ENCODE measurements around the gene RGS6.

Gene RGS6

DNA sequence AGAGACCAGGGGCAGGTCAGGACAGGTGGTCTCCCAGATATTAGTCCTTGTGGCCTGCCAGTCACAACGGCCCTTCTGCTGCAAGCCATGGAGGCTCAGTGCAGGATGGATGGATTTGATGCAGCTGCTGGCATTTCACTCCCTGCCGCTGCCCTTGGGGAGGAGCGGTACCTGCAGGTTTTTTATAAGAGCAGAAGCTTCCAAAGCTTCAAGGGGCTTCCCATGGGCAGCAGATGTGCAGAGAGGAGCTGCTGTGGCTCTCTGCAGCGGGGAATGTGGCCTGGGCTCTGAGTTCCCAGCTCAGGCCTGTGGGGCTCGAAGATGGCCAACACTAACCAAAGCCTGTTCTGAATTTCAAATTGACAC lies 582.4 kb downstream of the RGS6 start:
- no peak for DNase-seq

DNA sequence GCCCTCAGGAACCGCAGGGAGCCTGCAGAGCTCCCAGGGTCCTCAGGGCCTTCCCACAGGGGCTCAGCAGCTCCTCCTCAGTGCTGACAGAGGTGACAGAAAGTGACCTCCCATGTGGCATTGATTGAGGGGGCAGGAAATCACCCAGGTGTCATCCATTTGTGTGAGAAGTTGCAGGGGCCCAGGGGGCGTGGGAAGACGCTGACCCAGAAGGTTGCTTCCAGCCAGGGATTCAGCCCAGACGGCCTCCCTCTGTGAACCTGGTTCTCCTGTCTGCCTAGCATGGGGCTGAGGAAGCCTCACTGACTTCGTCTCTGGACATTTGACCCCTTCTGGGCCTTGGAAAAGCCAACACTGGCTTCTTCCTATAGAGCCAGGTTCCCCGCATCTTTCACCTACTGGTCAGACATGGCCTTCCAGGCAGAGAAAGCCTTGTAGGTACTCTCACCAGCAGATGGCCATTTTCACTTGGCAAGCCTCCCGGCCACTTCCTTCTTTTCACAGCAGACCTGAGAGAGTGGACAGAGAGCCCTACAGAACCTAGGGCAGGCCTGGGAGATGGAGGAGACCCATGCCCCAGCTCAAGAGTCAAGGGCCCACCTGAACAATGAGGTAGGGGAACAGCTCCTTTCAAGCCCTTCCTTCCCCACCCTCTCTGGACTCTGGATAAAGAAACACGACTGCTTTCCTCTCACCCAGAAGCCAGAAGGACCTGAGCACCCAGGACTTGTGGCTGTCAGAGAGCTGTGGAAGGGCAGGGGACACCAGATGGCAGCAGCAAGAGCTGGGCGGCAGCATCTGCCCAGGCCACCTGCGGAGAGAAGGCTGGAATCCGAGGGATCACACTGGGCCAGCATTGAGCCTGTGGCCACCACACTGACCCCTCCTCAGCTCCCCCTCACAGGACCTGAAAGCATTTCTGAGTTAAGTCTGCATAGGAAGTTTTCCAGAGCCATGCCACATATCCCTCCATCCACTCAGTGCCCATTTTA lies 583.8 kb downstream of the RGS6 start:
- no peak for DNase-seq

GRCh38 chr14:72516936-72517700 lies 584.9 kb downstream of the RGS6 start:
- peak; percentile 1 for DNase-seq

DNA sequence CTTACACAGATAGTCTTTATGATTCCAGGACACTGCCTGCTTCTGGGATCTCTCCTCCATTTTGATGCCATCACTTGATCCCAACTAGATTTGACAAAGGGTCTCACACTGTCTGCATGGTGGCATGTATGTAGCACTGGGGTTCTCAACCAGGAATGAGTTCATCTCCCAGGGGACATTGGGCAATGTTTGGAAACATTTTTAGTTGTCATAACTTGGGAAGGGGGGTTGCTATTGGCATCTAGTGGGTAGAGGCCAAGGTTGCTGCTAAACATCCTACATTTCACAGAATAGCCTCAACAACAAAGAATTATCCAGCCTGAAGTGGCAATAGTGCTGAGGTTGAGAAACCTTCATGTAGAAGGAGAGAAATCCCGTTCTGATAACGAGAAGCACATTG lies 585.5 kb downstream of the RGS6 start:
- no peak for DNase-seq

GRCh38 chr14:72518809-72519377 lies 586.7 kb downstream of the RGS6 start:
- no peak for DNase-seq

- DNase-seq: no peak
Observed at GRCh38 chr14:72519543-72519942, 587.3 kb downstream of the RGS6 start.

GRCh38 chr14:72521045-72521444 lies 588.8 kb downstream of the RGS6 start:
- no peak for DNase-seq

DNA sequence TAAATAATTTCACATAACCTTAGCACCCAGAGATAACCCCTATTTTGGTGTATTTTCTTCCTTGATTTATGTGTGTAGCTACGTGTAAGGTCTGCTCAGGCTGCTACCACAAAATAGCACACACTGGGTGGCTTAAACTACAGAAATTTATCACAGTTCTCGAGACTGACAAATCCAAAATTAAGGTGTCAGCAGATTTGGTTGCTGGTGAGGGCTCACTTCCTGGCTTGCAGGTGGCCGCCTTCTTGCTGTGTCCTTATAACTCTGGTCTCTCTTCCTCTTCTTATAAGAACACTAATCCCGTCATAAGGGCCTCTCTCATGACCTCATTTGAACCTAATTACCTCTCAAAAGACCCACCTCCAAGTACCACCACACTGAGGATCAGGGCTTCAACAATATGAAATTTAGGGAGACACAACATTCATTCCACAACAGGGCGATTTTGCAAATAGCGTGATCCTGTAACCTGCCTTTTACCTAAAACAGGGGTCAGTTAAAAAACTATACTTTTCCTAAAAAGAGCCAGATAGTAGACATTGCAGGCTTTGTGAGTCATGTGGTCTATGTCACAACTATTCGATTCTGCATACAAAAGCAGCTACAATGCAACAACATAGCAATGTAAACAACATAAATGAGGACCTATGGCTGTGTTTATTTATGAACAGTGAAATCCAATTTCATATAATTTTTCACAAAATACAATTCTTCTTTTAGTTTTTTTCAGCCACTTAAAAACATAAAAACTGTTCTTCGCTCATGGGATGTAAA lies 589.9 kb downstream of the RGS6 start:
- no peak for DNase-seq

- no peak for DNase-seq
Observed at GRCh38 chr14:72522847-72523246, 590.6 kb downstream of the RGS6 start.

DNA sequence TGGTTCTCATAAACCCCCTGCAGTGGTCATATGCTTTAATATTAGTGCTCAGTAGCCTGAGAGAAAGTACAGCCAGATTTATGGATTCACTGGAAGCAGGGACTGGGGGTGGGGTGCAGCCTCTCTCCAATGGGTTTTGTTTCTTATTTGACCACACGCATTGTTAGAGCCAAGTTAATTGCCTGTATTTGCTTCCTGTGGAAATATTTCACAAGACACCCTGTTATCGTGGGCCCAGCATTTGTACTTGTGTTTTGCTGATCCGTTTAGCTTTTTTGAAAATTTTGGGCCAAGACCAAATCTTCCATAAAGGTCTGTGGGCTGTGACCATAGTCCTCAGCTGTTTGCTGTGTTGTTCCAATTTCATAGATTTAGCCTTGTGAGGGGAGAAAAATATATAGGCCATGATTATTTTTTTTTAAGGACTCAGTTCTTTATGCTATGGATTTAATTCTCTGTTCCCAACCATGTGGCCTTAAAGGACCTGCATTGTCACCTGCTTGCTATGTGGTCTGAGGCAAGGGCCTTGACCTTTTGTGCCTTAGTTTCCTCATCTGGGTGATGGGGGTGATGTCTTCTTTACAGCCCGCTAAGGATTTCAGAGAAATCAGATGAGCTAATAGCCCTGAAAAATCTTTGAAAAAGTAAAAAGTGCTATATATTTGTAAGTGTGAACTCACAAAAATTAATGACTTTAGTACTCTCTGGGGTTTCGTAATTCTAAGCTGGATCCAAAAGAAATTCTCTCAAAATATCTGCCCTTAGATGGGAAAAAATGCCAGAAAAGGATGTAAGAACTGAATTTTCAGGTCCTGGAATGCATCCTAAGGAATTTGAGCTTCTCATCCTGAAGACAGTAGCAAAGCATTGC lies 591.4 kb downstream of the RGS6 start:
- DNase-seq: no peak

GRCh38 chr14:72524295-72524629 lies 592.0 kb downstream of the RGS6 start:
- no peak for DNase-seq

DNA sequence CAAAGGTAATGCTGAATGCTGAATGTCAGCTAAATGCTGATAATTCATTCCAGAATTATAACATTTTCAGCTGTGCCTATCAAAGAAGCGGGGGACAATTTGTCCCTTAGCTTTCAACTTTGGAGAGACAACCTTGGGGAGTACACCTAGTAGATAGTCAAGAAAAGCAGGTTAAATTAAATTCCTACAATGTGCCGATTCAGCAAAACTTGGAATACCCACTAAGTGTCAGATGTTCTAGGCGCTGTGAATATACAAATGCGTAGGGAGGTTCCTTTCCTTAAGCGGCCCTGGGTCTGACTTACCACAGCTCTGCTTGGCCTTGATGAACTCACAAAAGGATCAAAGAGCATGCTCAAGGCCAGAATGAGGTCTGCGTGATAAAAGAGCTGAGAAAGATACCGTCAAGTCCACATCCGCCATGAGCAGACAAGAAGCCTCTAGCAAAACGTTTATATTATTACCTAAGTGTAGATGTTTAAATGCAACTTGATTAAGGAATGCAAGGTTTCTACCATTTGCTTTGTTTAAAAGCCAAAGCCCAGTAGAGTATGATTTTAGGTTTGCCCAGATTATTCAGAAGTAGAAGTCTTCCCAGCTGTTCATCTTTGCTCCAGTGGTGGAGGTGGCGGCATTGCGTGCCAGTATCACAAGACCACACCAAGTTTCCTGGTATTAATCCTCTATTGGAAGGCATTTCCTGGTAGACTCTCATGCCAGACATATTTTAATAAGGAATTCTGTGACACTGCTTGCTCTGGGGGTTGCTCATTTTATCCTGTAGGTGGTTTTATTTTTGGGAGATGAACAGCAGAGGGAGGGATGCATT lies 593.1 kb downstream of the RGS6 start:
- DNase-seq: no peak

DNA sequence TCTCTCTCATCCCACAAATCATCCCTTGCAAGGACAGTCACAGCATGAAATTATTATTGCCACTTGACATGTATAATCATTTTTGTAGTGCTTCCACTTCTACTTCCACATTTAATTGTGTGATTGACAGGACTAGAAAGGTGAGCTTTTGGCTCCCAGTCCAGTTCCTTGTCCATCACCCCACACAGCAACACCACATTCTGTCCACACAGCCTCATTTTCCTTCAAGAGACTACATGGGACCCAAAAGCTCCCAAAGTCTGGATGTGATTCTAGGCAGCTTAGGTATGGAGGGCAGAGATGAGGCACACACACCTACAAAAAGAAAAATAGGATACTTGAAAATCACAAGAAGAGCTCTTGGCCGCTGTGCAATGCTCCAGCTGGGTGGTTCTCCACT lies 595.4 kb downstream of the RGS6 start:
- DNase-seq: no peak

DNA sequence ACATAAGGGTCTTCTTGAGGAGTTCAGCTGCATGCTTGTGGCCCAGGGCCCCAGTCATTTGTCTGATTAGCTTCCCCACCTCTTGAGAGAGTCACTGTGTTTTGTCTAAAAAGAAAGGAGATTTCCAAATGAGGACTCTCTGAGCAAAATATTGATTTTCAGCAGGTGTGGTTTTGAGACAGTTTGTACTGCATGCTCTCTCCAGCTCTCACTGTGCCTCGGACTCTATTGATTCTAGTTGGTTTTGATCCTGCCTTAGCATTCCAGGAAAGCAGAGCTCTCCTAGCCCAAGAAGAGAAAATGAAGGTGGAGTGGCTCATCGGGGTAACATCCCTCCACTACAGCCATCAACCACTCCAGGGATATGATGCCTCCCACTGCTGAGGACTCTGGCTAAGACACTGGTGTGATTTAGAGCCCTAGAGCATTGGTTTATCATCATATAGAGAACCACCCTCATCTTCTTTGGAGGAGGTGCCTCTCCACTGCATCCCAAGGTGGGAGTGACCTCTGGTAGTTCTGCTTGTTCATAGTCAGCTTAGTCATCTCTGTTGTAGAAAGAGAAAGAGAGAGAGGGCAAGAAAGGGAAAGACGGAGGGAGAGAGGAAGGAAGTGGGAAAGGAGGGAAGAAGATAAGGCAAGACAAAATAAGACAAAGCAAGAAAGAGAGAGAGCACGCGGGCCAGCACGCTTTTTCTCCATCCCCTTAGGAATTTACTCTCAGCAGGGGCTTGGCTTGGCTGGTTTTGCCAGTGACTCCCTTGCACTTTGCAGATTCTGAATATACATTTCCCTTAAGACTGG lies 596.0 kb downstream of the RGS6 start:
- DNase-seq: no peak

GRCh38 chr14:72528863-72529175 lies 596.6 kb downstream of the RGS6 start:
- DNase-seq: no peak

GRCh38 chr14:72532686-72533454 lies 600.6 kb downstream of the RGS6 start:
- DNase-seq: no peak

DNA sequence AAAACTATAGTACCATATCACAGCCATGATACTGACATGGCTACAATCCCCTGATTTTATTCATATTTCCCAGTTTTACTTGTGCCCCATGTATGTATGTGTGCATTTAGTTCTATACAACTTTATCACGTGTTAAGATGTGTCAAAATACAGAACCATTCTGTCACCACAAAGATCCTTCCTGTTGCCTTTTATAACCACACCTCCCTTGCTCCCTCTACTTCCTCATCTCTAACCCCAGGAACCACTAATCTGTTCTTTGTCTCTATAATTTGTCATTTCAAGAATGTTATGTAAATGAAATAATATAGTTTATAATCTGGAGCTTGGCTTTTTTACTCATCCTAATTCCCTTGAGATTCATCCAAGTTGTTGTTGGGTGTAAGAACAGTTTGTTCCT lies 603.3 kb downstream of the RGS6 start:
- DNase-seq: no peak

DNA sequence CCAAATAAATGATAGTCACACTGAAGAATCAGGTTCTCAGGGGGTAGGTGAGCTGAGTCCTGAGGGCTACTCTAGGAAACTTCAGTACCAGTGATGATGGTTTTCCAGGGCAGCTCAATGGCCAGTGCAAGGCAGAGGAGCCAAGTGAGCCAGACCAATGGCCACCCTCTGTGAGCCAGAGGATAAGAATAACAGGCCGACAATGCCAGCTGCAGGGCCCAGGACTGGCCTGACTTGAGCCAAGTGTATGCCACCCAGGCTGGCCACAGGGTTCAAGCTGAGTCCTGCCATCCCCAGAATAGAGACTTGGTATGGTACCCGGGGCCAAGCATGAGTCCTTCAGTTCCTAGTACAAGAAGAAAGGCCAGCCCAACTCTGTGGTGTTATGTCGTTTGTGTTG lies 606.2 kb downstream of the RGS6 start:
- no peak for DNase-seq

DNA sequence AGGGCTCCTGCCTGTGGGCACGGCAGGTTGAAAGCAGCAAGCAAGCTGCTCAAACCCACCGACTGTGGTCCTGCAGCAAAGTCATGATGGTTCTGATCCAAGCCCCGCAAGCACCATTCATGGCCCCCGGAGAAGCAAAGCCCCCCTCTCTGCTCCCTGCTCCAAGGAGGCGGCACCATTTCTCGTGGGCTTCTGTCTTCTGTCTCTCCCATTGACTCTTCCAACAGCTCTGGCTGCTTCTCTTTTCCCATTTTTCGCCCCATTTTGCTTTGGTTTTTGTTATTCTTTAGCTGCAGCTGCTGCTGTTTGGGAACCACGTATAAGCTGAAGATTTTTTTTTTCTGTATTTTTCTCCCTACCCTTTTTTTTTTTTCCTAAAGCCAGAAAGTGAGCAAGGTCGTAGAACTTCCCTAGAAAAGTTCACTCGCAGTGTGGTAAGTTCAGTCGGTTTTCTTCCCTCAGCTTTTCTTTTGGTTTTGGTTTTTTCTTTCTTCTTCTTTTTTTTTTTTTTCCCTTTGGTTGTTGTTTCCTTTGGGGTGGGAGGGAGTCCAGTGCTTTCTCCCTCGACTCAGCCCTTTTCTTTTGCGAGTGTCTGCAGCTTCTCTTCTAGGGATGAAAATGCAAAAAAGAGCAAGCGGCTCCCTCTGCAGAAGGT lies 607.6 kb downstream of the RGS6 start:
- DNase-seq: no peak
